HG02759 (cell line): Measurements from ENCODE around the gene ZSWIM6.

Experiments
- ATAC-seq: cut with Tn5 transposase; IDR thresholded peaks from one replicate; pipeline ENCODE4 v1.9.1; 2021; ENCODE audit warnings: mild to moderate bottlenecking, moderate library complexity; ENCODE audit not compliant: unreplicated experiment

The ZSWIM6 gene

GRCh38 chr5:61306531-61307131, 25.4 kb upstream of the ZSWIM6 start:
- ATAC-seq = no peak

GRCh38 chr5:61307191-61307590, 24.9 kb upstream of the ZSWIM6 start:
- ATAC-seq = no peak

GRCh38 chr5:61307611-61308010, 24.4 kb upstream of the ZSWIM6 start:
- ATAC-seq = no peak

- no peak for ATAC-seq
These were observed 23.3 kb upstream of the ZSWIM6 start for GRCh38 chr5:61308712-61309111.

GRCh38 chr5:61309115-61309514, 22.9 kb upstream of the ZSWIM6 start:
- no peak for ATAC-seq

GRCh38 chr5:61311056-61311610, 20.9 kb upstream of the ZSWIM6 start:
- no peak for ATAC-seq

GRCh38 chr5:61311836-61312808, 19.9 kb upstream of the ZSWIM6 start:
- no peak for ATAC-seq

GRCh38 chr5:61313960-61314681, 17.9 kb upstream of the ZSWIM6 start:
- no peak for ATAC-seq

- no peak for ATAC-seq
These were observed 13.7 kb upstream of the ZSWIM6 start for GRCh38 chr5:61318376-61318775.

- peak; percentile 98 for ATAC-seq
These were observed 12.5 kb upstream of the ZSWIM6 start for GRCh38 chr5:61319388-61320146.

GRCh38 chr5:61320860-61321259, 11.2 kb upstream of the ZSWIM6 start:
- no peak for ATAC-seq

- no peak for ATAC-seq
These were observed 10.4 kb upstream of the ZSWIM6 start for GRCh38 chr5:61321669-61322068.

- no peak for ATAC-seq
These were observed 9.0 kb upstream of the ZSWIM6 start for GRCh38 chr5:61322738-61323725.

GRCh38 chr5:61327760-61328753, 4.0 kb upstream of the ZSWIM6 start:
- ATAC-seq = no peak

- ATAC-seq = no peak
These were observed 3.1 kb upstream of the ZSWIM6 start for GRCh38 chr5:61328791-61329549.

- ATAC-seq = no peak
These were observed 2.4 kb upstream of the ZSWIM6 start for GRCh38 chr5:61329550-61330128.

- ATAC-seq = no peak
These were observed 1.7 kb upstream of the ZSWIM6 start for GRCh38 chr5:61330341-61330844.
